ENCODE data around the gene ATG16L2.

Gene ATG16L2

DNA sequence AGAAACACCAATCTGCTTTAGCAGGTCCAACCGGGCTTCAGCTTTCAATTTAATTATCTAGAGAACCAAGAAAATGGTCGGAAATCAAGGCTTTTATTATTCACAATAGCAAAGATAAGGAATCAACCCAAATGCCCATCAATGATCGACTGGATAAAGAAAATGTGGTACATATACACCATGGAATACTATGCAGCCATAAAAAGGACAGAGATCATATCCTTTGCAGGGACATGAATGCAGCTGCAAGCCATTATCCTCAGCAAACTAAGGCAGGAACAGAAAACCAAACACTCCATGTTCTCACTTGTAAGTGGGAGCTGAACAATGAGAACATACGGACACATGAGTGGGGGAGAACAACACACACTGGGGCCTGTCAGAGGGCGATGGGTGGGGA is 53.8 kb downstream of the ATG16L2 start:
- in situ Hi-C loops (cut with MboI; ENCODE audit: low sequenced_read_pairs), result no loop called here

DNA sequence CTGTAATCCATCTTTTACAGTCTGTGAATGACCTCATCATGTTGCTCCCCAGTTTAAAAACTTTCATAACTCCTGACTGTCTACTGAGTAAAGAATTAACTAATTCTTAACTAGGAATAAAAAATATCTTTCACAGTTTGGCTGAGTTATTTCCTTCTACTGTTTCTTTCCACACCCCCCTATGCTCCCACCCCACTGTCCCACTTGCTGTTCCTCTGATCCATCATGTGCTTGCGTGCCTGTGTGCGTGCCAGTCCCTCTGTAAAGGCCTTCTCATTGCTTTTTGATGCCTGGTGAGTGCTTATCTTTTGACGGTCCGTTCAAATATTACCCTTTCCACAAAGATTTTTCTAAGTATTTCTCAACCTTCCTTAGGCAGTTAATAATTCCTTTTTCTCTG is 55.6 kb downstream of the ATG16L2 start:
- in situ Hi-C loops (cut with MboI; ENCODE audit: low sequenced_read_pairs), result no loop called here

DNA sequence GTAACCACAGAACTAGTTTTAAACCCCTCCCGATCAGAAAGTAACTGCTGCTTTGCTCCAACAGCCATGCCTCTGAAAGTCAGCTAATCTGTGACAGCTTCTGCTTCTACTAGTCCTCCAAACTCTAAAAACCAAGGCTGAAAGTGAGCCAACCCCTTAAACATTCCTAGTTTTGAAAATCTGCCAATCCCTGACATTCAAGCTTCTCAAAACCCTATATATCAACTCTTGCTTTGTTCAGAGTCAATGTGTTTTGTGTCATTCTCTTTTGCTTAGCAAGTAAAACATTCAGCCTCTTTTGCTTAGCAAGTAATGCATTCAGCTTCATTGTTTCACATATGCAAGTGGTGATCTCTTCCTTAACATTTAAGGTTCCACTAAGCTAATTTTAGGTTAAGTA is 56.9 kb downstream of the ATG16L2 start:
- in situ Hi-C loops (cut with MboI; ENCODE audit: low sequenced_read_pairs), result no loop called here

DNA sequence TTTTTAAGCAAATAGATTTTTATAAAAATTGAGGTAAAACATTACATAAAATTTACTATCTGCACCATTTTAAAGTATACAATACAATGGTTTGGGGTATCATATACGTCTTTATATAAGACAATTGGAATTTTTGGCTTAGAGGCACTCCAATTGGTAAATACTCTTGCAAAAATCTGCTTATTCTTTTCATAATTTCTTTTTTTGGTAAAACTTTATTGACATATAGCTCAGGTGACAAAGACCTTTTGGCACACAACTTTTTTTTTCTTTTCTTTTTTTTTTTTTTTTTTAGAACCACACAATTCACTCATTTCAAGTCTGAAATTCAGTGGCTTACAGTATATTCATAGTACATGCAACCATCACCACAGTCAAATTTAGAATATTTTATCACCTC is 57.8 kb downstream of the ATG16L2 start:
- in situ Hi-C loops (cut with MboI; ENCODE audit: low sequenced_read_pairs), result no loop called here

DNA sequence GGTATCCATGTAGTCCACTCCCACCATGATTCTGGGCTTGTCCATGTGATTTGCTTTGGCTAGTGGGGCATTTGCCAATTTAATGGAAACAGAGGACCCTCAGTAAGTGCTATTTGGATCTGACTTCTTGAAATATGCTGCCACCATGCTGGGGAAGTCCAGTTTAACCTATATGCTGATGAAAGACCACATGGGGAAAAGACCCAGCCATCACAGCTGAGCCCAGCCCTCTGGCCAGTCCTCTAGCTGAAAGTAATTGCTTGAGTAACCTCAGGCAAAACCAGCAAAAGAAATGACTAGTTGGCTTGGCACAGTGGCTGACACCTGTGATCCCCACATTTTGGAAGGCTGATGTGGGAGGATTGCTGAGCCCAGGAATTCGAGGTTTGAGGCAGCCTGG is 61.5 kb downstream of the ATG16L2 start:
- in situ Hi-C loops (cut with MboI; ENCODE audit: low sequenced_read_pairs), result no loop called here

DNA sequence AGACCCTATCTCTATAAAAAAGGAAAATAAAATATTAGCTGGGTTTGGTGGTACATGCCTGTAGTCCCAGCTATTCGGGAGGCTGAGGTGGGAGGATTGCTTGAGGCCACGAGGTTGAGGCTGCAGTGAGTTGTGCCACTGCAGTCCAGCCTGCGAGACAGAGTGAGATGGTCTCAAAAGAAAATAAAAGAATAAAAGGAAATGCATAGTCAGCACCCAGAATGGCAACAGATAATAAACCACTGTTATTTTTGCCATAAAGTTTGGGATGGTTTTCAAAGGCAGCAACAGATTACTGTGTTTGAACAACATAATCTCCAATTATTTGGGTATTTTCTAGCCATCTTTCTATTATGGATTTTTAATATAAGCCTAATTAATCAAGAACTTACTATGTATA is 61.9 kb downstream of the ATG16L2 start:
- in situ Hi-C loops (cut with MboI; ENCODE audit: low sequenced_read_pairs), result no loop called here

Data from hTERT RPE-1 (cell line).